ENCODE measurements around the gene ST6GALNAC4.

The ST6GALNAC4 gene, protein sequence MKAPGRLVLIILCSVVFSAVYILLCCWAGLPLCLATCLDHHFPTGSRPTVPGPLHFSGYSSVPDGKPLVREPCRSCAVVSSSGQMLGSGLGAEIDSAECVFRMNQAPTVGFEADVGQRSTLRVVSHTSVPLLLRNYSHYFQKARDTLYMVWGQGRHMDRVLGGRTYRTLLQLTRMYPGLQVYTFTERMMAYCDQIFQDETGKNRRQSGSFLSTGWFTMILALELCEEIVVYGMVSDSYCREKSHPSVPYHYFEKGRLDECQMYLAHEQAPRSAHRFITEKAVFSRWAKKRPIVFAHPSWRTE

GRCh38 chr9:127916720-127917581 lies at the start of gene ST6GALNAC4:
Gene ST6GALNAC4, minus strand, starts transcription at chr9:127917041. Its CDS starts 622 bp downstream, at chr9:127916419.
- peak; percentile 94 for DNase-seq (ENCODE audit: low spot score)

DNA sequence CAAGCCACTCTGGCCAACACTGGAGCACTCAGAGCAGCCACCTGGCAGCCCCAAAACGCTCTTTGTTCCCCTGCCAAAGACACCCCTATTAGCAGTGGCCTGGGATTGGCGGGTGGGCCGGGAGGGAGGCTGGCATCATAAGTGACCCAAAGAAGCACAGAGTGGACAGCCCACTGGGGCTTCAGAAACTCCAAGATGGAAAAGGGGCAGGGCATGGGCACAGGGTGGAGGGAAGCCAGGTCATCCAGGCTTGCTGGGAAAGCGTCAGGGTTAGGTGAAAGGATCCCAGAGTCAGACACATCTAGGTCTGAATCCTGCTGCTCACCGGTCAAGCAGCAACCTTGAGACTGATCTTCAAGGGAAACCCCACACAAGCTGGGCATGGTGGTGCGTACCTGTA lies 49.1 kb upstream of the ST6GALNAC4 start:
- DNase-seq (ENCODE audit: low spot score) = no peak

GRCh38 chr9:127963359-127964064 lies 46.7 kb upstream of the ST6GALNAC4 start:
- DNase-seq (ENCODE audit: low spot score) = no peak

- DNase-seq (ENCODE audit: low spot score) = no peak
Observed at GRCh38 chr9:127963041-127963358, 46.2 kb upstream of the ST6GALNAC4 start.

DNA sequence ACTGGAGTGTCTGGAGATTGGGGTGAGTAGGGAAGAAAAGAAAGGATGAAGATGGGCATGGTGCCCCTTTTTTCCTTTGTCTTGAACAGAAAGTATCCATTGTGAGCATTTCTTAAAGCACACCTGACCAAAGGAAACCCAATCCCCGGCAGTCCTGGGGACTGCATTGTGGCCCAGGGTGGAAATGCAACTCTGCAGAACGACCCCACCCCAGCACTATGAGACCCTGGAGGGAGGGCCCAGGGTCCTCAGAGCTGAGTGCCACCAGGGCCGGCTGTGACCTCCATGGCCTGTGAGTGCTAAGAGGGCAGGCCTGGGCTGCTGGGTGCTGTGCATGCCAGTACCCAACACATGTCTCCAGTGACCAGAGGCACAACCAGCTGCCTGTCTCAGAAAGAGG lies 45.4 kb upstream of the ST6GALNAC4 start:
- DNase-seq (ENCODE audit: low spot score) = no peak

- DNase-seq (ENCODE audit: low spot score) = no peak
Observed at GRCh38 chr9:127961613-127962155, 44.8 kb upstream of the ST6GALNAC4 start.

- no peak for DNase-seq (ENCODE audit: low spot score)
Observed at GRCh38 chr9:127961155-127961490, 44.3 kb upstream of the ST6GALNAC4 start.

GRCh38 chr9:127960410-127961154 lies 43.7 kb upstream of the ST6GALNAC4 start:
- DNase-seq (ENCODE audit: low spot score) = no peak

- no peak for DNase-seq (ENCODE audit: low spot score)
Observed at GRCh38 chr9:127959841-127960409, 43.1 kb upstream of the ST6GALNAC4 start.

DNA sequence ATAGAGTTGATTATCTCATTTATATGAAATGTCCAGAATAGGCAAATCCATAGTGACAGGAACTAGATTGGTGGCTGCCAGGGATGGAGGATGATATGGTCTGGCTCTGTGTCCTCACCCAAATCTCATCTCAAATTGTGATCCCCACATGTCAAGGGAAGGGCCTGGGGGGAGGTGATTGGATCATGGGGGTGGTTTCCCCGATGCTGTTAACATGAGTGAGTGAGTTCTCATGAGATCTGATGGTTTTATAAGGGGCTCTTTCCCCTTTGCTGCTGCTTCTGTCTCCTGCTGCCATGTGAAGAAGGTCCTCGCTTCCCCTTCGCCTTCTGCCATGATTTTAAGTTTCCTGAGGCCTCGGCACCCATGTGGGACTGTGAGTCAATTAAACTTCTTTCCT lies 42.6 kb upstream of the ST6GALNAC4 start:
- no peak for DNase-seq (ENCODE audit: low spot score)

DNA sequence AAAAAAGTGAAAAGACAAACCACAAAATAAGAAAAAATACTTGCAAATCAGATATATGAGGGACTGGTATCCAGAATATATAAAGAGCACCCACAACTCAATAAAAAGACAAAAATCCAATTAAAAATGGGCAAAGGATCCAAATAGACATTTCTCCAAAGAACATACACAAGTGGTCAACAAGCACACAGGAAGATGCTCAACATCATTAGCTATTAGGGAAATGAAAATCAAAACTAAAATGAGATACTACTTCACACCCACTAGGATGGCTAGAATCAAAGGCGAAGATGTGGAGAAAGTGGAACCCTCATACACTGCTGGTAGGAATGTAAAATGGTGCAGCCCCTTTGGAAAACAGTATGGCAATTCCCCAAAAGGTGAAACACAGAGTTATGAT lies 41.9 kb upstream of the ST6GALNAC4 start:
- DNase-seq (ENCODE audit: low spot score) = no peak

DNA sequence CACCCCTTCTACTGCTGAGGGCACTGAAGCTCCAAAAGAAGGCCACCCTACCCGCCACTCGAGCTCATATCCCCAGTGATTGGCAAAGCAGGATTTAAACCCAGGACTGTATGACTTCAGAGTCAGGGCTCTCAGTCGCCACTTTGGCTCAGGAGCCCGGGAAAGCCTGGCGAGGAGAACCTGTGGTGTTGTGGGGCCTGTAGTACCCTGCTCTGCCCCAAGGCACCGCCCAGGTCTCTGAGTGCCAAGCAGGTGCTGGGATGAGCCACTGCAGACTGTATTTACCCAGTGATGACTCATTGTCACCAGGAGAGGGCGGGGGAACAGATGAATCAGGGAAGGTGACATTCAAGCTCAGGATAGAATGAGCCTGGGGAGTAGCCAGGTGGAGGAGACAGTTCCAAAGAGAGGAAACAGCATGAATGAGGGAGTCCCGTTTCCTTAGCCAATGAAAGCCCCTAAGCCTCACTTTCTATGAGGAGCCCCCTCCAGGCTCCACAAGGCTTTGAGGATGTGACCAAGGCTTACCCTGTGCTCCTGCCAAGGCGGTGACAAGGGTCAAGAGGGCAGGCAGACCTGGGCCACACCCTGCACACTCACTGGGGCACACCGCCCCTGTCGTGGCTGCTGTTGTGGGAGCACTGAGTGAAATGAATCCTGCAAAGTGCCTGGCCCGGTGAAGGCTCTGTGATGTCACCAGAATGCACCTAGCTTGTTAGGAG lies 38.6 kb upstream of the ST6GALNAC4 start:
- DNase-seq (ENCODE audit: low spot score) = peak; percentile 90

GRCh38 chr9:127954831-127955293 lies 38.0 kb upstream of the ST6GALNAC4 start:
- no peak for DNase-seq (ENCODE audit: low spot score)

DNA sequence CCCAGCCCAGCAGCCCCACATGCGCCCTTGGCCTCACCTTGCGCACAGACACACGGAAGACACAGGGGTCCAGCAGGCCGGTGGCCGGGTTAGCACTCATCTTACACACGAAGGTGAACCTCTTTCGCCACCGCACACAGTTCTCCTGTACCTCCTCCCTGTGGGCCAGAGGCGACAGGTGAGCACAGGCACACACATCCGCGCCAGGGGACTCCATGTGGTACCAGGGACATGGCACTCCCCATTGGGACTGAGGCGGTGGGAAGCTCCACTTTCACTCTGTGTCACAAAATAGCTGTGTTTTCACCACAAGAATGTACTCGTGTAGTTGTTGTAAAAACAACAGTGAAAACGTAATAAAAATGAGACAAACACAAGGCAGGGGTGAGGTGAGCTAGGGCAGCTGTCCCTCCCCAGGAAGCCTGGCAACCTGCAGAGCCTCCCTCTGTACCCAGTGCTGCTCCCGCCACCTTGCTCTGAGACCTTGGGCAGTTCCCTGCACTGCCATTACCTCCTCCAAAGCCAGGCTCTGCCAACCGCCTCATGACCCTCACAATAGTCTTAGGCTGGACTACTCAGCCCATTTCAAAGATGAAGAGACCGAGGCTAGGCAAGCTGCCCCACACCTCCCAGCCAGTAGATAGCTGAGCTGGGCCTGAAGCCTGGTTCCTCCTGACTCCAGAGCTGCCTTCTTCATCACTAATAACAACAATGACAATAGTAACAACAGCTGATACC lies 37.1 kb upstream of the ST6GALNAC4 start:
- no peak for DNase-seq (ENCODE audit: low spot score)

- no peak for DNase-seq (ENCODE audit: low spot score)
Observed at GRCh38 chr9:127953154-127953553, 36.3 kb upstream of the ST6GALNAC4 start.

DNA sequence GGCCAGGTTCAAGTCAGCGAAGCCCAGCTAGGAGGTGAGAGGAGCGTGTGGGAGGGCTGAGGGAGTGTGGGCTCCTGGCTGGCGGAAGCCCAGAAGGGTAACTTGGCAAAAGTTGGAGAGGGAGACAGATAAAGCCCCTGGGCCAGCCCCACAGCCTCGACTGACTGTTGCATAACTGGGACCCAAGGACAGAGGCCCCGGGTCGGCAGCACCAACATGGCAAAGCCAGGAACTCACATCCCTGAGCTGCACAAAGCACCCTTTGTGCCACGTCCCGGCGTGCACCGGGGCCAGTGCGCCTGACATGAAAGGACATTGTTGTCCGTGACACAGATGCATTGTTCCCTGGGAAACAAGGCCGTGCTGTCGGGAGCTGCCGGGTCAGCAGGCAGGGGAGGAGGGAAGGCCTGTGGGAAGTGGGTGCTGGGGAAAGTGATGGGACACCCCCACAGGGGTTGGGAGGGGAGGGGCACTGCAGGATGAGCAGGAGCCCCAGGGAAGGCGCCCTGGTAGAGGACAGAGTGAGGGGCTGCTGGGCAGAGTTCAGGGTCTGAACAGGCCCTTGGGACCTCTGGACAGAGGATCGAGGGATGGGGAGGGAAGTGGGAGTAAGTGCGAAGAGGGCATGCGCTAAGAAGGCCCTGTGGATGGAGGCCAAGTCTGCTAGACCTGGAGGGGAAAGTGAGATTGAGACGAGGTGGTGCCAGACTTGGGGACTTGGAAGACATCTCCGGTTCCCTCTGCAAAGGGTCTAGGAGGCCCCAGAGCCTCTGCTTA lies 33.9 kb upstream of the ST6GALNAC4 start:
- DNase-seq (ENCODE audit: low spot score) = no peak

GRCh38 chr9:127949827-127950512 lies 33.1 kb upstream of the ST6GALNAC4 start:
- DNase-seq (ENCODE audit: low spot score) = no peak

DNA sequence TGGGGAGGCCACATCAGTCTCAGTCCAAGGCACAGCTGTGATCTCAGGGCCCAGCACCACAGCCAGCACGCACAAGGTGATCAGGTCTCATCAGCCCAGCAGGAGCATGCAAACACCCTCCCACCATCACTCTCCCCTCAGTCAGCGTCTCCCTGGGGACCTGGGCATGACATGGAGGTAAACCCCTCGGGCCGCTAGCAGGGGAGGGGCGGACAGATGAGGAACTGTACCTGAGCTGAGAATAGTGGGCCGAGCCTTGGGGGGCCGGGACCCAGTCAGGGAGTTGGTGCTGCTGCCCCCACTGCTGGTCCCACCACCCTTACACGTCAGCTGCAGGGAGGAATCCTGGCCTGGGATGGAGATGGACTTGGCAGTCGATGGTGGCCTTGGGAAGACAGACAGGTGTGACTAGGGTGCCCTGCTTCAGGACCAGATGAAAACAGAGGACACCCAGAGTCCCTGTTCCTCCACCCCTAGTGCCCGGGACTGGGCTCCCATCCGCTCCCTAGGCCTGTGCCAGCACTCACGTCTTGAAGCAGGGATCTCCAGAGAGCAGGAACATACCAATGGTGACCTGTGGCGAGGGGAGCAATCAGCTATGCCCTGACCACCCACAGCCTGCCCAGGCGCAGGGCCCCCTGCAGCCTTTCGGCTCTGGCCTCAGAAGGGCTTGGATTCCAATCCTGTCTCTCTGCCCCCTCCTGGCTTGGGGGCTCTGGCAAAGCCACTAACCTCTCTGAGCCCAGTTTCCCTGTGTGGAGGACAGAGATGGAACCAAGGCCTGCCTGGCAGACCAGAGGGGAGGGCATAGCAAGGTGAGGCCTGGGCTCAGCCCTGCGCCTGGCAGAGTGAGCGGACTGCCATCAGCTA lies 31.2 kb upstream of the ST6GALNAC4 start:
- DNase-seq (ENCODE audit: low spot score) = no peak

Measured in cerebellar cortex (tissue), 1 donor.